HG03460 (cell line): ENCODE measurements around the gene HS6ST3.

Experiments
- ATAC-seq: cut with Tn5 transposase; IDR thresholded peaks from one replicate; pipeline ENCODE4 v1.9.1; 2021; ENCODE audit not compliant: unreplicated experiment

Gene HS6ST3

GRCh38 chr13:96817336-96817941 lies 727.5 kb downstream of the HS6ST3 start:
- no peak for ATAC-seq

- ATAC-seq = no peak
Measured at GRCh38 chr13:96819375-96819774, 729.5 kb downstream of the HS6ST3 start.

- no peak for ATAC-seq
Measured at GRCh38 chr13:96821381-96821780, 731.5 kb downstream of the HS6ST3 start.

GRCh38 chr13:96821971-96822370 lies 732.1 kb downstream of the HS6ST3 start:
- no peak for ATAC-seq

GRCh38 chr13:96822895-96823294 lies 733.0 kb downstream of the HS6ST3 start:
- ATAC-seq = no peak

- no peak for ATAC-seq
Measured at GRCh38 chr13:96824140-96824539, 734.2 kb downstream of the HS6ST3 start.

GRCh38 chr13:96825653-96826052 lies 735.7 kb downstream of the HS6ST3 start:
- no peak for ATAC-seq

- ATAC-seq = no peak
Measured at GRCh38 chr13:96834626-96835025, 744.7 kb downstream of the HS6ST3 start.

- ATAC-seq = no peak
Measured at GRCh38 chr13:96835546-96835945, 745.6 kb downstream of the HS6ST3 start.

GRCh38 chr13:96836733-96837132 lies 746.8 kb downstream of the HS6ST3 start:
- ATAC-seq = no peak

GRCh38 chr13:96837809-96838208 lies 747.9 kb downstream of the HS6ST3 start:
- no peak for ATAC-seq

- no peak for ATAC-seq
Measured at GRCh38 chr13:96844195-96844594, 754.3 kb downstream of the HS6ST3 start.

- no peak for ATAC-seq
Measured at GRCh38 chr13:96844616-96845015, 754.7 kb downstream of the HS6ST3 start.

GRCh38 chr13:96848286-96848685 lies 758.4 kb downstream of the HS6ST3 start:
- no peak for ATAC-seq

GRCh38 chr13:96849091-96849490 lies 759.2 kb downstream of the HS6ST3 start:
- no peak for ATAC-seq

GRCh38 chr13:96850538-96851145 lies 760.7 kb downstream of the HS6ST3 start:
- ATAC-seq = no peak

- ATAC-seq = no peak
Measured at GRCh38 chr13:96851856-96852445, 762.0 kb downstream of the HS6ST3 start.

- no peak for ATAC-seq
Measured at GRCh38 chr13:96858133-96858826, 768.4 kb downstream of the HS6ST3 start.

- ATAC-seq = no peak
Measured at GRCh38 chr13:96860882-96861281, 771.0 kb downstream of the HS6ST3 start.

- no peak for ATAC-seq
Measured at GRCh38 chr13:96862093-96862492, 772.2 kb downstream of the HS6ST3 start.

GRCh38 chr13:96862999-96863398 lies 773.1 kb downstream of the HS6ST3 start:
- no peak for ATAC-seq

GRCh38 chr13:96871469-96871868 lies 781.6 kb downstream of the HS6ST3 start:
- ATAC-seq = no peak
